ENCODE measurements around the gene FKBP10. TPM values are rescaled to one million over a fixed set of nuclear protein-coding genes. Genes with fewer than 3 reads are reported as not detected.

The FKBP10 gene
- total and polyA plus RNA-seq, 5 donors from 2014 or later = 0.25 TPM; not detected in 4

- Mint-ChIP-seq H3K4me3 (no peak overlapping the region), H3K27me3 (peaks cover 12% of the 10 kb centered on the region), H3K27ac (no peak overlapping the region), H3K36me3 (no peaks in the 10 kb centered on the region), H3K4me1 (no peaks in the 10 kb centered on the region), H3K9me3 (no peaks in the 10 kb centered on the region)
- Histone ChIP-seq H3K4me3 (ENCODE audit: low read depth, low read length) (no peak overlapping the region), H3K36me3 (ENCODE audit: control insufficient read depth, insufficient read depth, low read length) (no peaks in the 10 kb centered on the region), H3K27me3 (ENCODE audit: control insufficient read depth, insufficient read depth, low read length) (no peaks in the 10 kb centered on the region), H3K4me1 (ENCODE audit: control insufficient read depth, insufficient read depth, low read length, poor library complexity, severe bottlenecking) (no peaks in the 10 kb centered on the region), H3K27ac (ENCODE audit: insufficient read depth, low read length, poor library complexity, severe bottlenecking) (no peak overlapping the region), H3K9me3 (ENCODE audit: control insufficient read depth in 2 of 2, low read length in 2 of 2) (no peaks in the 10 kb centered on the region)
- DNase-seq (no peak), ATAC-seq (ENCODE audit: low read depth in 2 of 2) (no peak)
Measured at GRCh38 chr17:41777157-41777573, 35.6 kb upstream of the FKBP10 start.

- H3K27me3 ChIP-seq (ENCODE audit: control insufficient read depth, insufficient read depth, low read length) = no peaks in the 10 kb centered on the region
- Mint-ChIP-seq H3K36me3 (no peaks in the 10 kb centered on the region), H3K4me3 (no peak overlapping the region), H3K27me3 (peaks cover 12% of the 10 kb centered on the region), H3K9me3 (no peaks in the 10 kb centered on the region), H3K4me1 (no peaks in the 10 kb centered on the region), H3K27ac (no peak overlapping the region)
- DNase-seq = no peak
- H3K9me3 ChIP-seq (ENCODE audit: control insufficient read depth in 2 of 2, low read length in 2 of 2) = no peaks in the 10 kb centered on the region
- H3K4me3 ChIP-seq (ENCODE audit: low read depth, low read length) = no peak overlapping the region
- ATAC-seq (ENCODE audit: low read depth in 2 of 2) = no peak
- no peaks in the 10 kb centered on the region for H3K4me1 ChIP-seq (ENCODE audit: control insufficient read depth, insufficient read depth, low read length, poor library complexity, severe bottlenecking)
- H3K27ac ChIP-seq (ENCODE audit: insufficient read depth, low read length, poor library complexity, severe bottlenecking) = no peak overlapping the region
- H3K36me3 ChIP-seq (ENCODE audit: control insufficient read depth, insufficient read depth, low read length) = no peaks in the 10 kb centered on the region
Measured at GRCh38 chr17:41777574-41778188, 35.1 kb upstream of the FKBP10 start.

DNA sequence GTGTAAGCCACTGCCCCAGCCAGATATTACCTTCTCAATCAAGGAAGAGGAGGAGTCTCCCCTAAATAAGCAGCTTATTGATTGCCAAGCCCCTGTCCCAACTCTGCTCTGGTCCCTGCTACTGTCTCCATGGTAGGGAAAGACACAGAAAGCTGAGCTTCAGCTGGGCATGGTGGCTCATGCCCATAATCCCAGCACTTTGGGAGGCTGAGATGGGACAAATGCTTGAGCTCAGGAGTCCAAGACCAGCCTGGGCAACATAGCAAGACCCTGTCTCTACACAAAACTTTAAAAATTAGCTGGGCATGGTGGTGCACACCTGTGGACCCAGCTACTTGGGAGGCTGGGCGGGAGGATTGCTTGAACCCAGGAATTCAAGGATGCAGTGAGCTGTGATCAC is 32.9 kb upstream of the FKBP10 start:
- Mint-ChIP-seq H3K4me1 (peaks cover 0 to 3% (median 0%) of the 10 kb centered on the region in 4 donors), H3K4me3 (no peak overlapping the region), H3K36me3 (no peaks in the 10 kb centered on the region), H3K27me3 (peaks cover 27% of the 10 kb centered on the region), H3K27ac (no peak overlapping the region), H3K9me3 (no peaks in the 10 kb centered on the region)
- H3K4me1 ChIP-seq (ENCODE audit: control insufficient read depth, insufficient read depth, low read length, poor library complexity, severe bottlenecking) = peaks cover under 1% of the 10 kb centered on the region
- DNase-seq (no peak), ATAC-seq (ENCODE audit: low read depth in 2 of 2) (no peak)
- H3K4me3 ChIP-seq (ENCODE audit: low read depth, low read length) = no peak overlapping the region
- peaks cover 3% of the 10 kb centered on the region for H3K27me3 ChIP-seq (ENCODE audit: control insufficient read depth, insufficient read depth, low read length)
- H3K36me3 ChIP-seq (ENCODE audit: control insufficient read depth, insufficient read depth, low read length) = no peaks in the 10 kb centered on the region
- H3K27ac ChIP-seq (ENCODE audit: insufficient read depth, low read length, poor library complexity, severe bottlenecking) = no peak overlapping the region
- H3K9me3 ChIP-seq (ENCODE audit: control insufficient read depth in 2 of 2, low read length in 2 of 2) = no peaks in the 10 kb centered on the region

DNA sequence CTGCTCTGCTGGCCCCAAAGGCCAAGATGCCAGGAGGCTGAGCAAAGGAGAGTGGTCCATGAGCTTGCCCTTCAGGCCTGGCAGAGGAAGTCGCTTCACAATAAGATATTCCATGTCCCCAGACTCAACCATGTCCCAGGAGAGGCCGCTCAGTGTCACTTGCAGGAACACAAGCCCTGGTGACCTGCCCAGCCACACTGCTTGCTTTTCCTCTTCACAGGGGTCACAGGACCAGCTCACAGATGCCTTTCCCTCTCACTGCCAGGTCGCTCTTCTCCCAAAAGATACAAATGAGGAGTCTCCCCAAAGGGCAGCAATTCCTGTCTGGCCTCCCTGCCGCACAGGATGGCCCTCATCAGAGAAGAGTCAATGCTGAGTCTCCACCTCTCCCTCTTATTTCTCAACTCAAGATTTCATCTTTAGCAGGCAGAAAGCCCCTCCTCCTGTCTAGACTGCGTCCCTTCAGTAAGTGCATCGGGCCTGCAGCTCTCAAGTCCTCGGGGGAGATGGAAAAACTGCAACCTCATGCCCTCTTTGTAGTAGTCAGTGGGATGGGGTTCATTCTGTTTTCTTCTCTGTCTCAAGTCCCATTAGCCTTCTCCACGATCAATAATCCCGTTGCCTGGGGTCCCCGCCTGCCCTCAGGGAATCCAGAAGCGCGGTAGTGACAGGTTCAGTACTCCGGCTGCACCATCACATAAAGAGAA is 31.2 kb upstream of the FKBP10 start:
- Mint-ChIP-seq H3K27me3 (peaks cover 25% of the 10 kb centered on the region), H3K4me1 (peaks cover 0 to 12% (median 0%) of the 10 kb centered on the region in 4 donors), H3K4me3 (no peak overlapping the region), H3K36me3 (no peaks in the 10 kb centered on the region), H3K9me3 (no peaks in the 10 kb centered on the region), H3K27ac (peak overlapping the region in 1 of 3 donors; percentile 51)
- ATAC-seq (ENCODE audit: low read depth in 2 of 2) (no peak), DNase-seq (no peak)
- Histone ChIP-seq H3K4me3 (ENCODE audit: low read depth, low read length) (no peak overlapping the region), H3K27ac (ENCODE audit: insufficient read depth, low read length, poor library complexity, severe bottlenecking) (no peak overlapping the region), H3K4me1 (ENCODE audit: control insufficient read depth, insufficient read depth, low read length, poor library complexity, severe bottlenecking) (peaks cover 16% of the 10 kb centered on the region), H3K9me3 (ENCODE audit: control insufficient read depth in 2 of 2, low read length in 2 of 2) (no peaks in the 10 kb centered on the region), H3K36me3 (ENCODE audit: control insufficient read depth, insufficient read depth, low read length) (no peaks in the 10 kb centered on the region), H3K27me3 (ENCODE audit: control insufficient read depth, insufficient read depth, low read length) (peaks cover 3% of the 10 kb centered on the region)

GRCh38 chr17:41782142-41782541 is 30.7 kb upstream of the FKBP10 start:
- Mint-ChIP-seq H3K36me3 (no peaks in the 10 kb centered on the region), H3K9me3 (peaks cover 0 to 3% (median 0%) of the 10 kb centered on the region in 7 donors), H3K4me1 (peaks cover 0 to 17% (median 5%) of the 10 kb centered on the region in 4 donors), H3K4me3 (no peak overlapping the region), H3K27me3 (peaks cover 31% of the 10 kb centered on the region), H3K27ac (peak overlapping the region in 1 of 3 donors; percentile 51)
- peaks cover 7% of the 10 kb centered on the region for H3K27me3 ChIP-seq (ENCODE audit: control insufficient read depth, insufficient read depth, low read length)
- no peaks in the 10 kb centered on the region for H3K36me3 ChIP-seq (ENCODE audit: control insufficient read depth, insufficient read depth, low read length)
- ATAC-seq (ENCODE audit: low read depth in 2 of 2) (no peak), DNase-seq (no peak)
- no peak overlapping the region for H3K4me3 ChIP-seq (ENCODE audit: low read depth, low read length)
- no peak overlapping the region for H3K27ac ChIP-seq (ENCODE audit: insufficient read depth, low read length, poor library complexity, severe bottlenecking)
- no peaks in the 10 kb centered on the region for H3K9me3 ChIP-seq (ENCODE audit: control insufficient read depth in 2 of 2, low read length in 2 of 2)
- peaks cover 16% of the 10 kb centered on the region for H3K4me1 ChIP-seq (ENCODE audit: control insufficient read depth, insufficient read depth, low read length, poor library complexity, severe bottlenecking)

- no peak overlapping the region for H3K27ac ChIP-seq (ENCODE audit: insufficient read depth, low read length, poor library complexity, severe bottlenecking)
- ATAC-seq (ENCODE audit: low read depth in 2 of 2) = no peak
- no peak overlapping the region for H3K4me3 ChIP-seq (ENCODE audit: low read depth, low read length)
- no peaks in the 10 kb centered on the region for H3K9me3 ChIP-seq (ENCODE audit: control insufficient read depth in 2 of 2, low read length in 2 of 2)
- H3K36me3 ChIP-seq (ENCODE audit: control insufficient read depth, insufficient read depth, low read length) = no peaks in the 10 kb centered on the region
- Mint-ChIP-seq H3K36me3 (no peaks in the 10 kb centered on the region), H3K4me1 (peaks cover 0 to 31% (median 5%) of the 10 kb centered on the region in 4 donors), H3K4me3 (peak overlapping the region in 1 of 4 donors; percentile 13), H3K27ac (no peak overlapping the region), H3K27me3 (peaks cover 44% of the 10 kb centered on the region), H3K9me3 (peaks cover 0 to 3% (median 0%) of the 10 kb centered on the region in 7 donors)
- peaks cover 8% of the 10 kb centered on the region for H3K27me3 ChIP-seq (ENCODE audit: control insufficient read depth, insufficient read depth, low read length)
- DNase-seq = no peak
- peaks cover 16% of the 10 kb centered on the region for H3K4me1 ChIP-seq (ENCODE audit: control insufficient read depth, insufficient read depth, low read length, poor library complexity, severe bottlenecking)
Measured at GRCh38 chr17:41784207-41784744, 28.5 kb upstream of the FKBP10 start.

GRCh38 chr17:41785091-41785858 is 27.5 kb upstream of the FKBP10 start:
- no peak overlapping the region for H3K27ac ChIP-seq (ENCODE audit: insufficient read depth, low read length, poor library complexity, severe bottlenecking)
- H3K9me3 ChIP-seq (ENCODE audit: control insufficient read depth in 2 of 2, low read length in 2 of 2) = no peaks in the 10 kb centered on the region
- H3K27me3 Mint-ChIP-seq = peaks cover 41% of the 10 kb centered on the region
- H3K4me3 Mint-ChIP-seq = peak overlapping the region in 2 of 4 donors; percentile 59 to 69
- ATAC-seq (ENCODE audit: low read depth in 2 of 2) = no peak
- H3K27me3 ChIP-seq (ENCODE audit: control insufficient read depth, insufficient read depth, low read length) = peaks cover 8% of the 10 kb centered on the region
- DNase-seq = no peak
- H3K36me3 ChIP-seq (ENCODE audit: control insufficient read depth, insufficient read depth, low read length) = no peaks in the 10 kb centered on the region
- H3K9me3 Mint-ChIP-seq = peaks cover 0 to 3% (median 0%) of the 10 kb centered on the region in 7 donors
- no peaks in the 10 kb centered on the region for H3K36me3 Mint-ChIP-seq
- peaks cover 16% of the 10 kb centered on the region for H3K4me1 ChIP-seq (ENCODE audit: control insufficient read depth, insufficient read depth, low read length, poor library complexity, severe bottlenecking)
- H3K27ac Mint-ChIP-seq = peak overlapping the region in 1 of 3 donors; percentile 38
- peaks cover 0 to 31% (median 5%) of the 10 kb centered on the region in 4 donors for H3K4me1 Mint-ChIP-seq
- H3K4me3 ChIP-seq (ENCODE audit: low read depth, low read length) = no peak overlapping the region

All from CD4-positive, CD25-positive, alpha-beta regulatory T cell (primary cell).